H1 (cell line): ENCODE measurements around the gene TLE3. TPM values are rescaled to one million over a fixed set of nuclear protein-coding genes. Genes with fewer than 3 reads are reported as not detected.

ENCODE experiments used
- ASH2L ChIP-seq: fragments of 200-600, 300-600 bp; sonication (generic); IDR thresholded peaks from one replicate; pipeline ENCODE4 v1.7.1; 2017; ENCODE audit warnings: low read length
- BACH1 ChIP-seq: IDR thresholded peaks from 2 replicates; pipeline ENCODE4 v1.6.1; 2012; ENCODE audit warnings: low read length, improper control_type of control experiment
- CBX8 ChIP-seq: fragments of 300-800, 300-1000 bp; sonication (generic); IDR thresholded peaks from 2 replicates; pipeline ENCODE4 v1.7.1; 2016; ENCODE audit warnings: low read depth, low read length, borderline replicate concordance
- CHD7 ChIP-seq: fragments of 300-600 bp; sonication (generic); IDR thresholded peaks from 2 replicates; pipeline ENCODE4 v1.7.1; 2012; ENCODE audit warnings: low read length, moderate library complexity, mild to moderate bottlenecking, inconsistent platforms; ENCODE audit not compliant: insufficient replicate concordance
- CREB1 ChIP-seq: IDR thresholded peaks from 2 replicates; pipeline ENCODE4 v1.6.1; 2012; ENCODE audit warnings: inconsistent platforms
- FOSL1 ChIP-seq: IDR thresholded peaks from 2 replicates; pipeline ENCODE4 v1.6.1; 2011; ENCODE audit warnings: mild to moderate bottlenecking, low read depth, low read length, moderate library complexity; ENCODE audit not compliant: insufficient read depth
- NRF1 ChIP-seq: IDR thresholded peaks from 2 replicates; pipeline ENCODE4 v1.6.1; 2011; ENCODE audit warnings: mild to moderate bottlenecking, low read depth, low read length, improper control_type of control experiment
- RAD21 ChIP-seq, 2 experiments: IDR thresholded peaks in 1 of 2; conservative IDR thresholded peaks in 1 of 2; 2 replicates each; pipeline ENCODE4 v1.6.1; 2011; ENCODE audit warnings: low read depth in 2 of 2, low read length in 2 of 2, improper control_type of control experiment in 1 of 2, inconsistent platforms in 1 of 2, mild to moderate bottlenecking in 1 of 2, moderate library complexity in 1 of 2
- SAP30 ChIP-seq: fragments of 300-600 bp; sonication (generic); IDR thresholded peaks from 2 replicates; pipeline ENCODE4 v1.7.1; 2012; ENCODE audit warnings: low read length, moderate library complexity, mild to moderate bottlenecking, inconsistent platforms; ENCODE audit not compliant: insufficient read depth, insufficient replicate concordance
- TCF12 ChIP-seq: IDR thresholded peaks from 2 replicates; pipeline ENCODE4 v1.6.1; 2011; ENCODE audit warnings: low read depth, mild to moderate bottlenecking, low read length
- polyA plus RNA-seq, 7 experiments: library from polyadenylated mRNA; depleted of rRNA in 3 of 7; stranded (reverse) in 5 of 7; unstranded in 2 of 7; fragments of >200 nt in 5 of 7; fragments of 200-250 nt in 2 of 7; gene quantifications; 1 replicate in 5 of 7; 2 replicates in 1 of 7; 4 replicates in 1 of 7; pipeline versions ENCODE4 v1.2.1 to v1.2.3, GENCODE V29; 2011 to 2013; ENCODE audit warnings: missing spikeins in 2 of 7, mixed read lengths in 2 of 7
- total RNA-seq: library from RNA; stranded (reverse); fragmentation: NEBNext Ultra II Directional; extraction: Animal tissue kit (Norgen Biotek cat#: 25700); gene quantifications from 2 replicates; pipeline ENCODE4 v1.2.1, GENCODE V29; 2021

The TLE3 gene
- total and polyA plus RNA-seq, 2 of the 8 experiments (the other 6 are each of a cell fraction or from before 2014, with no cell fraction given), result 25.1 to 61.2 TPM

- TF ChIP-seq CHD7, result no peak
- no peak for TF ChIP-seq RAD21 (IDR thresholded peaks at IDR 0.05 in 1 of 2, conservative IDR thresholded peaks at IDR 0.05 in 1 of 2; ENCODE audit: low read depth in 2 of 2, low read length in 2 of 2)
- no peak for TF ChIP-seq FOSL1
- TF ChIP-seq SAP30, result no peak
- no peak for TF ChIP-seq ASH2L
- TF ChIP-seq BACH1, result no peak
- no peak for TF ChIP-seq TCF12
- TF ChIP-seq NRF1, result no peak
- no peak for TF ChIP-seq CREB1
- no peak for TF ChIP-seq CBX8
These were observed 43.8 kb upstream of the TLE3 start (continued) for GRCh38 chr15:70141376-70142071.
